Tibial nerve (tissue), 4 donors: ENCODE data around the gene EP300. TPM values are rescaled to one million over a fixed set of nuclear protein-coding genes. Genes with fewer than 3 reads are reported as not detected.

Experiments
- DNase-seq, 2 donors: peaks; one replicate each; pipeline ENCODE4 v3.0.0-alpha.2; 2019; ENCODE audit warnings: low spot score in 2 of 2
- H3K27ac ChIP-seq, 4 donors: fragments of 200-600 bp; sonication (generic) in 3 of 4; one replicate each; pipeline ENCODE4 v1.5.1; 2017 to 2019; ENCODE audit warnings: mild to moderate bottlenecking in 1 of 4
- H3K27me3 ChIP-seq, 2 donors: fragments of 200-600 bp; sonication (generic) in 1 of 2; one replicate each; pipeline versions ENCODE4 v1.5.1 to v1.6.0; 2017 to 2019
- H3K36me3 ChIP-seq, 3 donors: fragments of 200-600 bp; sonication (generic); one replicate each; pipeline ENCODE4 v1.5.1; 2018 to 2019
- H3K4me1 ChIP-seq, 4 donors: fragments of 200-600 bp; sonication (generic) in 3 of 4; one replicate each; pipeline ENCODE4 v1.5.1; 2017 to 2019
- H3K4me3 ChIP-seq, 4 donors: fragments of 200-600 bp; sonication (generic) in 3 of 4; one replicate each; pipeline ENCODE4 v1.5.1; 2017 to 2019; ENCODE audit warnings: mild to moderate bottlenecking in 1 of 4, moderate library complexity in 1 of 4
- H3K9me3 ChIP-seq, 4 donors: fragments of 200-600 bp; sonication (generic) in 3 of 4; one replicate each; pipeline ENCODE4 v1.5.1; 2017 to 2019
- EP300 ChIP-seq, 2 donors: sonication (generic); formaldehyde crosslinking; IDR thresholded peaks; one replicate each; pipeline ENCODE4 v1.6.1; 2017; ENCODE audit warnings: antibody characterized with exemption in 2 of 2, mild to moderate bottlenecking in 1 of 2
- POLR2A ChIP-seq, 2 donors: fragments of 450-650 bp; IDR thresholded peaks; one replicate each; pipeline ENCODE4 v1.6.1; 2017; ENCODE audit warnings: antibody characterized with exemption in 2 of 2, mild to moderate bottlenecking in 2 of 2, moderate library complexity in 2 of 2
- WGBS, 2 donors: methylation state at CpG; one replicate each; pipeline ENCODE4 v1.1.5; 2018; 5-methylcytosine and 5-hydroxymethylcytosine counted together
- total RNA-seq, 4 donors: library from RNA; depleted of rRNA; stranded (reverse); fragments of >200 nt; gene quantifications; one replicate each; pipeline ENCODE4 v1.1.0, GENCODE V29; 2016
- TF ChIP-seq, protein P1 (sequence below), 5 experiments: fragments of 200-600 bp in 3 of 5; fragments of 450-650 bp in 2 of 5; sonication (generic) in 3 of 5; IDR thresholded peaks; one replicate each; pipeline ENCODE4 v1.5.1; 2016 to 2019; ENCODE audit warnings: antibody characterized with exemption in 5 of 5, mild to moderate bottlenecking in 3 of 5, moderate library complexity in 2 of 5

Gene EP300
- total RNA-seq, 4 donors from 2014 or later: 75.8 to 97.7 (median 87.7) TPM

GRCh38 chr22:41217553-41218157 lies 125.3 kb downstream of the EP300 start:
- Histone ChIP-seq H3K4me3 (peak overlapping the region in 3 of 4 donors; percentile 9 to 21 (median 15)), H3K27ac (peak overlapping the region; percentile 74 to 89 (median 84)), H3K4me1 (peaks cover 0 to 27% (median 18%) of the 10 kb centered on the region in 4 donors), H3K27me3 (no peaks in the 10 kb centered on the region), H3K9me3 (no peaks in the 10 kb centered on the region), H3K36me3 (peaks cover 9 to 79% (median 9%) of the 10 kb centered on the region in 3 donors)
- TF ChIP-seq POLR2A (IDR thresholded peaks at IDR 0.05) (peak in 1 of 2 donors; percentile 46), EP300 (IDR thresholded peaks at IDR 0.05) (peak in 1 of 2 donors; percentile 70)
- TF ChIP-seq, protein P1, sequence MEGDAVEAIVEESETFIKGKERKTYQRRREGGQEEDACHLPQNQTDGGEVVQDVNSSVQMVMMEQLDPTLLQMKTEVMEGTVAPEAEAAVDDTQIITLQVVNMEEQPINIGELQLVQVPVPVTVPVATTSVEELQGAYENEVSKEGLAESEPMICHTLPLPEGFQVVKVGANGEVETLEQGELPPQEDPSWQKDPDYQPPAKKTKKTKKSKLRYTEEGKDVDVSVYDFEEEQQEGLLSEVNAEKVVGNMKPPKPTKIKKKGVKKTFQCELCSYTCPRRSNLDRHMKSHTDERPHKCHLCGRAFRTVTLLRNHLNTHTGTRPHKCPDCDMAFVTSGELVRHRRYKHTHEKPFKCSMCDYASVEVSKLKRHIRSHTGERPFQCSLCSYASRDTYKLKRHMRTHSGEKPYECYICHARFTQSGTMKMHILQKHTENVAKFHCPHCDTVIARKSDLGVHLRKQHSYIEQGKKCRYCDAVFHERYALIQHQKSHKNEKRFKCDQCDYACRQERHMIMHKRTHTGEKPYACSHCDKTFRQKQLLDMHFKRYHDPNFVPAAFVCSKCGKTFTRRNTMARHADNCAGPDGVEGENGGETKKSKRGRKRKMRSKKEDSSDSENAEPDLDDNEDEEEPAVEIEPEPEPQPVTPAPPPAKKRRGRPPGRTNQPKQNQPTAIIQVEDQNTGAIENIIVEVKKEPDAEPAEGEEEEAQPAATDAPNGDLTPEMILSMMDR (IDR thresholded peaks at IDR 0.05): peak in 1 of 5 experiments; percentile 17
- peak; percentile 58 to 72 for DNase-seq
- 20 to 29% methylated on average over 15 to 16 of the region's 16 CpGs for WGBS, 2 donors

DNA sequence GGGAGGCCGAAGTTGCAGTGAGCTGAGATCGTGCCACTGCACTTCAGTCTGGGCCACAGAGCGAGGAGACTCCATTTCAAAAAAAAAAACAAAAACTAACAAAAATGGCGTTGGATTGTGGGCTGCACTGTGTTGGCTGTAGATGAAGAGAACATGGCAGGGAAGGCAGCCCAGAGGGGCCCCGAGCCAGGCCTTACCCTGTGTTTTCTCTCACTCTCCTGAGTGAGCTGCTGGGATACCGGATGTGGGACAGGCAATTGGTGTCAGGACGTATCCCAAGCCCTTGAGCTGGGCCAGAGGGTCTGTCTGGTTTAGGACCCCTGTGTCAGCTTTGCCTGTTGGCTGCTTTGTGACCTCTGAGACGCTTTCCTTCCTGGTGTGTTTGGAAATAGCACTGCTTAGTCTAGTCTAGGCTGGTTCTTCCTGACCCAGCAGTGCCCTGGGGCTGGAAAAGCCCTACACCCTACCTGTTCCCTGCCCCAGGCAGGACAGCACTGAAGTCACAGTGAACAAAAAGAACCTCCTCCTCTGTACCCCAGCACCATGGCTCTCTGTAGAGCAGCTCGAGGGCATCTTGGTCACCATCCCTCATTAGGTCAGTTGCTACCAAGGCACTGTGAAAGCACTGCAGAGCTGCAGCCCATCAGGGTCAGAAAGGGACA lies 130.6 kb downstream of the EP300 start:
- no peak for DNase-seq
- Histone ChIP-seq H3K9me3 (no peaks in the 10 kb centered on the region), H3K4me1 (peaks cover 0 to 8% (median 3%) of the 10 kb centered on the region in 4 donors), H3K4me3 (no peak overlapping the region), H3K36me3 (peaks cover 11 to 95% (median 31%) of the 10 kb centered on the region in 3 donors), H3K27me3 (no peaks in the 10 kb centered on the region), H3K27ac (no peak overlapping the region)
- WGBS, 2 donors: 82 to 83% methylated on average over 9 of the region's 9 CpGs
- TF ChIP-seq EP300 (IDR thresholded peaks at IDR 0.05): no peak
- TF ChIP-seq POLR2A (IDR thresholded peaks at IDR 0.05): no peak
- TF ChIP-seq, protein P1 (IDR thresholded peaks at IDR 0.05): no peak

GRCh38 chr22:41223535-41223934 lies 131.1 kb downstream of the EP300 start:
- Histone ChIP-seq H3K9me3 (no peaks in the 10 kb centered on the region), H3K36me3 (peaks cover 11 to 100% (median 31%) of the 10 kb centered on the region in 3 donors), H3K27ac (no peak overlapping the region), H3K27me3 (no peaks in the 10 kb centered on the region), H3K4me1 (peaks cover 0 to 2% (median 0%) of the 10 kb centered on the region in 4 donors), H3K4me3 (no peak overlapping the region)
- TF ChIP-seq POLR2A (IDR thresholded peaks at IDR 0.05) (no peak), EP300 (IDR thresholded peaks at IDR 0.05) (no peak)
- TF ChIP-seq, protein P1 (IDR thresholded peaks at IDR 0.05): no peak
- no peak for DNase-seq
- 52 to 64% methylated on average over 7 of the region's 7 CpGs for WGBS, 2 donors

- Histone ChIP-seq H3K9me3 (no peaks in the 10 kb centered on the region), H3K4me3 (no peak overlapping the region), H3K36me3 (peaks cover 2 to 99% (median 29%) of the 10 kb centered on the region in 3 donors), H3K4me1 (no peaks in the 10 kb centered on the region), H3K27me3 (no peaks in the 10 kb centered on the region), H3K27ac (no peak overlapping the region)
- 87% methylated on average over 25 to 26 of the region's 26 CpGs for WGBS, 2 donors
- DNase-seq: peak in 1 of 2 donors; percentile 8
- TF ChIP-seq EP300 (IDR thresholded peaks at IDR 0.05): no peak
- TF ChIP-seq, protein P1 (IDR thresholded peaks at IDR 0.05): no peak
These were observed 134.6 kb downstream of the EP300 start for GRCh38 chr22:41226723-41227655.
